ENCODE measurements around the gene CELF4. TPM values are rescaled to one million over a fixed set of nuclear protein-coding genes. Genes with fewer than 3 reads are reported as not detected.

The CELF4 gene
- total and polyA plus RNA-seq, 12 donors, result 0.42 to 16.9 (median 3.9) TPM; not detected in 1

- Histone ChIP-seq H3K9me3 (replicated peaks in 1 of 3) (no peaks in the 10 kb centered on the region), H3K4me1 (replicated peaks in 1 of 2) (no peaks in the 10 kb centered on the region), H3K27ac (no peak overlapping the region), H3K4me3 (no peak overlapping the region), H3K27me3 (no peaks in the 10 kb centered on the region), H3K36me3 (replicated peaks in 1 of 2) (no peaks in the 10 kb centered on the region)
- DNase-seq, result no peak
- TF ChIP-seq, protein P1, sequence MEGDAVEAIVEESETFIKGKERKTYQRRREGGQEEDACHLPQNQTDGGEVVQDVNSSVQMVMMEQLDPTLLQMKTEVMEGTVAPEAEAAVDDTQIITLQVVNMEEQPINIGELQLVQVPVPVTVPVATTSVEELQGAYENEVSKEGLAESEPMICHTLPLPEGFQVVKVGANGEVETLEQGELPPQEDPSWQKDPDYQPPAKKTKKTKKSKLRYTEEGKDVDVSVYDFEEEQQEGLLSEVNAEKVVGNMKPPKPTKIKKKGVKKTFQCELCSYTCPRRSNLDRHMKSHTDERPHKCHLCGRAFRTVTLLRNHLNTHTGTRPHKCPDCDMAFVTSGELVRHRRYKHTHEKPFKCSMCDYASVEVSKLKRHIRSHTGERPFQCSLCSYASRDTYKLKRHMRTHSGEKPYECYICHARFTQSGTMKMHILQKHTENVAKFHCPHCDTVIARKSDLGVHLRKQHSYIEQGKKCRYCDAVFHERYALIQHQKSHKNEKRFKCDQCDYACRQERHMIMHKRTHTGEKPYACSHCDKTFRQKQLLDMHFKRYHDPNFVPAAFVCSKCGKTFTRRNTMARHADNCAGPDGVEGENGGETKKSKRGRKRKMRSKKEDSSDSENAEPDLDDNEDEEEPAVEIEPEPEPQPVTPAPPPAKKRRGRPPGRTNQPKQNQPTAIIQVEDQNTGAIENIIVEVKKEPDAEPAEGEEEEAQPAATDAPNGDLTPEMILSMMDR (IDR thresholded peaks at IDR 0.05), result no peak
- no peak for TF ChIP-seq POLR2A (IDR thresholded peaks at IDR 0.05)
- intact Hi-C loops (cut with DNase I), result loop anchor here in 1 of 2 donors (10.0 kb wide), 1 partner anchor 151 kb away; no protein-coding TSS in a partner anchor
- 58 to 65% (median 60%) methylated on average over 12 to 17 of the region's 17 CpGs for WGBS, 4 donors
Measured at GRCh38 chr18:37383846-37384595, 181.6 kb downstream of the CELF4 start.

GRCh38 chr18:37383036-37383785, 182.4 kb downstream of the CELF4 start:
- TF ChIP-seq POLR2A (IDR thresholded peaks at IDR 0.05), result no peak
- TF ChIP-seq, protein P1 (IDR thresholded peaks at IDR 0.05), result no peak
- H3K27ac ChIP-seq, result no peak overlapping the region
- H3K4me3 ChIP-seq, result no peak overlapping the region
- H3K27me3 ChIP-seq, result no peaks in the 10 kb centered on the region
- no peaks in the 10 kb centered on the region for H3K36me3 ChIP-seq (replicated peaks in 1 of 2)
- H3K4me1 ChIP-seq (replicated peaks in 1 of 2), result no peaks in the 10 kb centered on the region
- 66 to 72% (median 69%) methylated on average over 6 to 8 of the region's 8 CpGs for WGBS, 4 donors
- H3K9me3 ChIP-seq (replicated peaks in 1 of 3), result no peaks in the 10 kb centered on the region
- intact Hi-C loops (cut with DNase I), result loop anchor here in 1 of 2 donors (10.0 kb wide), 1 partner anchor 152 kb away; no protein-coding TSS in a partner anchor
- DNase-seq, result peak in 1 of 7 donors; percentile 72

DNA sequence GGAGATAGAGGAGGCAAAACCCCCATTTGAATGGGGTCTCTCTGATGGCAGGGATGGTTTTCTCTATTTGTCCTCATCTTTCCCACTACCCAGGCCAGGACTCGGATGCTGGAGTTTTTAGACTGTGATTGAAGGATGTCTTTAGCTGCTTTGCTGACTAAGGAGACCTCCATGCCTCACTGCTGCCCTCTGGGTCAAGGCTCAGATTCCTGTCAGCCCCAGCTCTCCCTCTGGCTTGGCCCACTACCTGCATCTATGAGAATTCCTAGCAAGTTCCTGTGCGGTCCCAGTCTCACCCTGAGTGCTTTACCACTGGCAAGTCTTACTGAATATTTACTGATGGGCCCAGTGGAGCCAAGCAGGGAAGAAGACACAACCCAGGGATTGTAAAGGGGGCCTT, 184.0 kb downstream of the CELF4 start:
- TF ChIP-seq, protein P1 (IDR thresholded peaks at IDR 0.05), result no peak
- TF ChIP-seq POLR2A (IDR thresholded peaks at IDR 0.05), result no peak
- H3K9me3 ChIP-seq (replicated peaks in 1 of 3), result no peaks in the 10 kb centered on the region
- no peak for DNase-seq
- 82 to 100% (median 89%) methylated on average over 1 to 2 of the region's 2 CpGs for WGBS, 4 donors
- intact Hi-C loops (cut with DNase I), result loop anchor here in 1 of 2 donors (10.0 kb wide), 1 partner anchor 153 kb away; no protein-coding TSS in a partner anchor
- no peak overlapping the region for H3K27ac ChIP-seq
- no peaks in the 10 kb centered on the region for H3K27me3 ChIP-seq
- H3K4me3 ChIP-seq, result no peak overlapping the region
- no peaks in the 10 kb centered on the region for H3K4me1 ChIP-seq (replicated peaks in 1 of 2)
- H3K36me3 ChIP-seq (replicated peaks in 1 of 2), result no peaks in the 10 kb centered on the region

DNA sequence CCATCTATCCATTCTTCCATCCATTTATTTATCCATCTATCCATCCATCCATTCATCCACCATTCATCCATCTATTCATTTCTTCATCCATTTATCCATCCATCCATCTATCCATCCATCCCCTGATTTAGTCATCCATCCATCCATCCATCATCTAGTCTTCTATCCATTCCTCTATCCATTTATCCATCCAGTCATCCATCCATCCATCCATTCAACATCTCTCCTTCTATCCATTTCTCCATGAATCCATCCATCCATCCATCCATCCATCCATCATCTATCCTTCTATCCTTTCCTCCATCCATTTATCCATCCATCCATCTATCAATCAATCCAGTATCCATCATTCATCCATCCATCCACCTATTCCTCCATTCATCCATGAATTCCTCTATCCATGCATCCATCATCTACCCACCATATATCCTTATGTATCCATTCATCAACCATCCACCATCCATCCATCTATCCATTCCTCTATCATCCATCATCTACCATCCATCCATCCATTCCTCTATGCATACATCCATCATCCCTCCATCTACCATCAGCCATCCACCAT, 185.0 kb downstream of the CELF4 start:
- Histone ChIP-seq H3K36me3 (replicated peaks in 1 of 2) (no peaks in the 10 kb centered on the region), H3K4me3 (no peak overlapping the region), H3K27me3 (no peaks in the 10 kb centered on the region), H3K9me3 (replicated peaks in 1 of 3) (no peaks in the 10 kb centered on the region), H3K27ac (no peak overlapping the region), H3K4me1 (replicated peaks in 1 of 2) (no peaks in the 10 kb centered on the region)
- intact Hi-C loops (cut with DNase I), result loop anchor here in 1 of 2 donors (10.0 kb wide), 1 partner anchor 154 kb away; no protein-coding TSS in a partner anchor
- TF ChIP-seq, protein P1 (IDR thresholded peaks at IDR 0.05), result no peak
- TF ChIP-seq POLR2A (IDR thresholded peaks at IDR 0.05), result no peak
- DNase-seq, result no peak
